Measurements from ENCODE around the gene CACNA2D2.

GRCh38 chr3:50474717-50475116 lies 28.7 kb downstream of the CACNA2D2 start:
- TF ChIP-seq CTCF (IDR thresholded peaks at IDR 0.05) = no peak
- no peak for TF ChIP-seq POLR2A (IDR thresholded peaks at IDR 0.05)

All from lower leg skin (tissue), 3 donors.